Smooth muscle cell (in vitro differentiated cells): ENCODE measurements around the gene TIAM1. TPM values are rescaled to one million over a fixed set of nuclear protein-coding genes. Genes with fewer than 3 reads are reported as not detected.

Experiments
- DNase-seq: peaks from one replicate; lab custom pipeline; 2025; ENCODE audit not compliant: unreplicated experiment; lab: John Stamatoyannopoulos, UW
- H2AFZ ChIP-seq: fragments of 200-600 bp; sonication (generic); 2 replicates; pipeline ENCODE4 v1.6.0; 2016; ENCODE audit warnings: antibody characterized with exemption, low read depth, mild to moderate bottlenecking
- H3F3A ChIP-seq: fragments of 200-600 bp; sonication (generic); 2 replicates; pipeline ENCODE4 v1.6.0; 2017; ENCODE audit warnings: antibody characterized with exemption, low read depth
- H3K27ac ChIP-seq: fragments of 200-600 bp; sonication (generic); 2 replicates; pipeline ENCODE4 v1.5.1; 2016; ENCODE audit warnings: low read depth, mild to moderate bottlenecking
- H3K27me3 ChIP-seq: fragments of 200-600 bp; sonication (generic); 2 replicates; pipeline ENCODE4 v1.6.1; 2016; ENCODE audit warnings: low read depth, mild to moderate bottlenecking
- H3K36me3 ChIP-seq: fragments of 200-600 bp; sonication (generic); 2 replicates; pipeline ENCODE4 v1.5.1; 2016; ENCODE audit warnings: low read depth
- H3K4me1 ChIP-seq: fragments of 200-600 bp; sonication (generic); 2 replicates; pipeline ENCODE4 v1.5.1; 2016; ENCODE audit warnings: low read depth
- H3K4me2 ChIP-seq: fragments of 200-600 bp; sonication (generic); 2 replicates; pipeline ENCODE4 v1.6.0; 2016; ENCODE audit warnings: mild to moderate bottlenecking
- H3K4me3 ChIP-seq: fragments of 200-600 bp; sonication (generic); 2 replicates; pipeline ENCODE4 v1.5.1; 2016; ENCODE audit warnings: mild to moderate bottlenecking
- H3K79me2 ChIP-seq: fragments of 200-600 bp; sonication (generic); 2 replicates; pipeline ENCODE4 v1.6.0; 2016; ENCODE audit warnings: low read depth, mild to moderate bottlenecking
- H3K9ac ChIP-seq: fragments of 200-600 bp; sonication (generic); 2 replicates; pipeline ENCODE4 v1.6.0; 2016; ENCODE audit warnings: low read depth
- H3K9me3 ChIP-seq: fragments of 200-600 bp; sonication (generic); replicated peaks from 2 replicates; pipeline ENCODE4 v1.5.1; 2016; ENCODE audit warnings: low read depth
- H4K20me1 ChIP-seq: fragments of 200-600 bp; sonication (generic); 2 replicates; pipeline ENCODE4 v1.6.0; 2016; ENCODE audit warnings: low read depth
- WGBS: methylation state at CpG from one replicate; pipeline ENCODE4 v1.1.7; 2016; ENCODE audit warnings: low lambda C conversion rate; 5-methylcytosine and 5-hydroxymethylcytosine counted together
- polyA plus RNA-seq: library from polyadenylated mRNA; unstranded; fragments of >200 nt; fragmentation: Nextera tagmentation; extraction: Ambion mirVana; gene quantifications from 2 replicates; pipeline ENCODE4 v1.2.1, GENCODE V29; 2016
- total RNA-seq: library from RNA; depleted of rRNA; stranded (reverse); fragments of >200 nt; gene quantifications from 2 replicates; pipeline ENCODE4 v1.2.3, GENCODE V29; 2014
- TF ChIP-seq, protein P1 (sequence below): fragments of 200-600 bp; sonication (generic); IDR thresholded peaks from 2 replicates; pipeline ENCODE4 v1.5.1; 2017; ENCODE audit warnings: borderline replicate concordance, mild to moderate bottlenecking, antibody characterized with exemption; ENCODE audit not compliant: insufficient read depth, poor library complexity, severe bottlenecking

Gene TIAM1
- total and polyA plus RNA-seq, 2 experiments from 2014 or later: 3.2 to 12.9 TPM

GRCh38 chr21:31255036-31255435 is 89.0 kb downstream of the TIAM1 start:
- Histone ChIP-seq H3K4me1 (peaks cover 15% of the 10 kb centered on the region), H3K4me3 (no peak overlapping the region), H3K4me2 (no peak overlapping the region), H2AFZ (no peak overlapping the region), H3K9me3 (no peaks in the 10 kb centered on the region), H3K27me3 (no peaks in the 10 kb centered on the region), H4K20me1 (no peaks in the 10 kb centered on the region), H3K9ac (no peak overlapping the region), H3K27ac (no peak overlapping the region), H3F3A (no peaks in the 10 kb centered on the region), H3K36me3 (no peaks in the 10 kb centered on the region), H3K79me2 (no peaks in the 10 kb centered on the region)
- WGBS: 79% methylated on average over 4 of the region's 4 CpGs
- TF ChIP-seq, protein P1, sequence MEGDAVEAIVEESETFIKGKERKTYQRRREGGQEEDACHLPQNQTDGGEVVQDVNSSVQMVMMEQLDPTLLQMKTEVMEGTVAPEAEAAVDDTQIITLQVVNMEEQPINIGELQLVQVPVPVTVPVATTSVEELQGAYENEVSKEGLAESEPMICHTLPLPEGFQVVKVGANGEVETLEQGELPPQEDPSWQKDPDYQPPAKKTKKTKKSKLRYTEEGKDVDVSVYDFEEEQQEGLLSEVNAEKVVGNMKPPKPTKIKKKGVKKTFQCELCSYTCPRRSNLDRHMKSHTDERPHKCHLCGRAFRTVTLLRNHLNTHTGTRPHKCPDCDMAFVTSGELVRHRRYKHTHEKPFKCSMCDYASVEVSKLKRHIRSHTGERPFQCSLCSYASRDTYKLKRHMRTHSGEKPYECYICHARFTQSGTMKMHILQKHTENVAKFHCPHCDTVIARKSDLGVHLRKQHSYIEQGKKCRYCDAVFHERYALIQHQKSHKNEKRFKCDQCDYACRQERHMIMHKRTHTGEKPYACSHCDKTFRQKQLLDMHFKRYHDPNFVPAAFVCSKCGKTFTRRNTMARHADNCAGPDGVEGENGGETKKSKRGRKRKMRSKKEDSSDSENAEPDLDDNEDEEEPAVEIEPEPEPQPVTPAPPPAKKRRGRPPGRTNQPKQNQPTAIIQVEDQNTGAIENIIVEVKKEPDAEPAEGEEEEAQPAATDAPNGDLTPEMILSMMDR: no peak
- DNase-seq: no peak

GRCh38 chr21:31254131-31254530 is 89.9 kb downstream of the TIAM1 start:
- no peaks in the 10 kb centered on the region for H3K36me3 ChIP-seq
- no peak overlapping the region for H3K4me3 ChIP-seq
- TF ChIP-seq, protein P1: no peak
- H3F3A ChIP-seq: no peaks in the 10 kb centered on the region
- no peaks in the 10 kb centered on the region for H3K27me3 ChIP-seq
- WGBS: 90% methylated on average over 2 of the region's 2 CpGs
- H2AFZ ChIP-seq: no peak overlapping the region
- H4K20me1 ChIP-seq: no peaks in the 10 kb centered on the region
- no peak overlapping the region for H3K27ac ChIP-seq
- H3K4me2 ChIP-seq: no peak overlapping the region
- H3K9me3 ChIP-seq: no peaks in the 10 kb centered on the region
- H3K79me2 ChIP-seq: no peaks in the 10 kb centered on the region
- DNase-seq: no peak
- no peak overlapping the region for H3K9ac ChIP-seq
- H3K4me1 ChIP-seq: peaks cover 15% of the 10 kb centered on the region

GRCh38 chr21:31253684-31254083 is 90.4 kb downstream of the TIAM1 start:
- Histone ChIP-seq H3K36me3 (no peaks in the 10 kb centered on the region), H3K27me3 (no peaks in the 10 kb centered on the region), H3K27ac (no peak overlapping the region), H4K20me1 (no peaks in the 10 kb centered on the region), H3K79me2 (no peaks in the 10 kb centered on the region), H3K4me1 (peaks cover 15% of the 10 kb centered on the region), H3F3A (no peaks in the 10 kb centered on the region), H3K4me3 (no peak overlapping the region), H3K9me3 (no peaks in the 10 kb centered on the region), H3K4me2 (no peak overlapping the region), H3K9ac (no peak overlapping the region), H2AFZ (no peak overlapping the region)
- 66% methylated on average over 3 of the region's 3 CpGs for WGBS
- no peak for DNase-seq
- TF ChIP-seq, protein P1: no peak

DNA sequence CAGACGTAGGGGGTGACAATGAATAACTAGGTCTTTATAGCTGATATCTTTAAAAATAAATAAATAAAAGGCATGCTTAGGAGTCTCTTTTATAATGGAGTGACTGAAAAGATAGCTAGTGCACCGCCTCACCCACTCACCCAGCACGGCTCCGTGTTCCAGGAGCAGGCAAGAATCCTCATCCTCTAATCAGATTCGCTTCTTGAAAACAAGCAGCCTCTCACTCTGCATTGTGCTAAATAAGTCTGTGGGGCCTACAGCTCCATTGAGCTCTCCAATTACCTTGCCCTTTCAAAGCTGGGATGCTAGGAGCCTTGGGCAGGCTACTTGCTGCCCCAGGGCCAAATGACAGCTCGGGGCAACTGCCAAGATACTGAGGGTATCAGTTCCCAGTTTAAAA is 91.5 kb downstream of the TIAM1 start:
- 66% methylated on average over 6 of the region's 6 CpGs for WGBS
- Histone ChIP-seq H3K4me3 (no peak overlapping the region), H3K9me3 (no peaks in the 10 kb centered on the region)

More for the DNA sequence above, 91.5 kb downstream of the TIAM1 start:
- TF ChIP-seq, protein P1: no peak
- no peak overlapping the region for H3K4me2 ChIP-seq
- H3F3A ChIP-seq: no peaks in the 10 kb centered on the region
- DNase-seq: no peak
- H3K36me3 ChIP-seq: no peaks in the 10 kb centered on the region
- H3K79me2 ChIP-seq: no peaks in the 10 kb centered on the region
- H2AFZ ChIP-seq: no peak overlapping the region
- no peaks in the 10 kb centered on the region for H4K20me1 ChIP-seq
- no peaks in the 10 kb centered on the region for H3K27me3 ChIP-seq
- H3K9ac ChIP-seq: no peak overlapping the region
- peaks cover 15% of the 10 kb centered on the region for H3K4me1 ChIP-seq
- no peak overlapping the region for H3K27ac ChIP-seq
